H9 (cell line): Measurements from ENCODE around the gene SCN1A. TPM values are rescaled to one million over a fixed set of nuclear protein-coding genes. Genes with fewer than 3 reads are reported as not detected.

Experiments
- DNase-seq: peaks from one replicate; pipeline ENCODE4 v3.0.0-alpha.2; 2017
- H2AFZ ChIP-seq: one replicate; pipeline ENCODE4 v1.6.1; 2013; ENCODE audit warnings: mild to moderate bottlenecking, low read length, control low read depth, moderate library complexity
- H2AK5ac ChIP-seq: 2 replicates; pipeline ENCODE4 v1.6.1; 2013; ENCODE audit warnings: low read length, control low read depth, mixed read lengths; ENCODE audit not compliant: insufficient read length
- H2BK120ac ChIP-seq: one replicate; pipeline ENCODE4 v1.6.1; 2013; ENCODE audit warnings: low read depth, mild to moderate bottlenecking, low read length, control low read depth, inconsistent platforms; ENCODE audit not compliant: poor library complexity, severe bottlenecking
- H2BK12ac ChIP-seq: 2 replicates; pipeline ENCODE4 v1.6.1; 2013; ENCODE audit warnings: low read length, control low read depth, mixed read lengths, low read depth; ENCODE audit not compliant: insufficient read length
- H2BK15ac ChIP-seq: 2 replicates; pipeline ENCODE4 v1.6.1; 2013; ENCODE audit warnings: low read depth, low read length, control low read depth
- H2BK20ac ChIP-seq: one replicate; pipeline ENCODE4 v1.6.1; 2013; ENCODE audit warnings: low read depth, mild to moderate bottlenecking, low read length, control low read depth, inconsistent platforms; ENCODE audit not compliant: poor library complexity, severe bottlenecking
- H2BK5ac ChIP-seq: 2 replicates; pipeline ENCODE4 v1.6.1; 2013; ENCODE audit warnings: low read length, control low read depth, mixed read lengths; ENCODE audit not compliant: insufficient read length
- H3K14ac ChIP-seq: 2 replicates; pipeline ENCODE4 v1.6.1; 2013; ENCODE audit warnings: low read length, control low read depth; ENCODE audit not compliant: insufficient read depth
- H3K18ac ChIP-seq: 2 replicates; pipeline ENCODE4 v1.6.1; 2013; ENCODE audit warnings: low read depth, mild to moderate bottlenecking, mixed read lengths, low read length, control low read depth; ENCODE audit not compliant: insufficient read length
- H3K23ac ChIP-seq: 2 replicates; pipeline ENCODE4 v1.6.1; 2013; ENCODE audit warnings: low read length, control low read depth, mixed read lengths, low read depth; ENCODE audit not compliant: insufficient read length
- H3K23me2 ChIP-seq: 2 replicates; pipeline ENCODE4 v1.6.1; 2013; ENCODE audit warnings: low read depth, mild to moderate bottlenecking, mixed read lengths, low read length, control low read depth; ENCODE audit not compliant: insufficient read length, poor library complexity, severe bottlenecking
- H3K27ac ChIP-seq: 2 replicates; pipeline ENCODE4 v1.5.1; 2013; ENCODE audit warnings: low read length, control low read depth, mixed read lengths, low read depth; ENCODE audit not compliant: insufficient read length
- H3K27me3 ChIP-seq: 2 replicates; pipeline ENCODE4 v1.6.1; 2013; ENCODE audit warnings: low read length, control low read depth, inconsistent platforms; ENCODE audit not compliant: insufficient read depth
- H3K4ac ChIP-seq: 2 replicates; pipeline ENCODE4 v1.6.1; 2013; ENCODE audit warnings: low read depth, mild to moderate bottlenecking, control low read depth, inconsistent platforms, low read length, moderate library complexity
- H3K4me1 ChIP-seq: 2 replicates; pipeline ENCODE4 v1.6.1; 2013; ENCODE audit warnings: low read length, control low read depth, inconsistent platforms; ENCODE audit not compliant: insufficient read depth
- H3K4me2 ChIP-seq: 2 replicates; pipeline ENCODE4 v1.6.1; 2013; ENCODE audit warnings: low read length, control low read depth, mixed read lengths; ENCODE audit not compliant: insufficient read length, insufficient read depth
- H3K56ac ChIP-seq: 2 replicates; pipeline ENCODE4 v1.6.1; 2013; ENCODE audit warnings: low read depth, mild to moderate bottlenecking, mixed read lengths, low read length, control low read depth; ENCODE audit not compliant: insufficient read length
- H3K79me1 ChIP-seq: 2 replicates; pipeline ENCODE4 v1.6.1; 2013; ENCODE audit warnings: low read depth, mild to moderate bottlenecking, moderate library complexity, low read length, control low read depth, inconsistent platforms; ENCODE audit not compliant: insufficient read depth, poor library complexity, severe bottlenecking
- H3K79me2 ChIP-seq: 2 replicates; pipeline ENCODE4 v1.6.1; 2013; ENCODE audit warnings: low read length, control low read depth, inconsistent platforms; ENCODE audit not compliant: insufficient read depth
- H3K9ac ChIP-seq: 2 replicates; pipeline ENCODE4 v1.6.1; 2013; ENCODE audit warnings: low read length, control low read depth, mixed read lengths; ENCODE audit not compliant: insufficient read length; ENCODE audit errors: extremely low read depth
- H3K9me3 ChIP-seq: one replicate; pipeline ENCODE4 v1.6.1; 2013; ENCODE audit warnings: low read depth, low read length, inconsistent platforms; ENCODE audit not compliant: control insufficient read depth
- H3T11ph ChIP-seq: one replicate; pipeline ENCODE4 v1.6.1; 2013; ENCODE audit warnings: mild to moderate bottlenecking, low read length, control low read depth, inconsistent platforms
- H4K20me1 ChIP-seq: one replicate; pipeline ENCODE4 v1.6.1; 2013; ENCODE audit not compliant: control insufficient read depth, insufficient read length, insufficient read depth
- H4K5ac ChIP-seq: 2 replicates; pipeline ENCODE4 v1.6.1; 2013; ENCODE audit warnings: low read depth, mild to moderate bottlenecking, mixed read lengths, low read length, control low read depth; ENCODE audit not compliant: insufficient read length
- H4K8ac ChIP-seq: replicated peaks from 2 replicates; pipeline ENCODE4 v1.6.1; 2013; ENCODE audit warnings: low read length, control low read depth, mixed read lengths, low read depth; ENCODE audit not compliant: insufficient read length
- H4K91ac ChIP-seq: 2 replicates; pipeline ENCODE4 v1.6.1; 2013; ENCODE audit warnings: low read depth, mild to moderate bottlenecking, moderate library complexity, mixed read lengths, low read length, control low read depth; ENCODE audit not compliant: insufficient read length
- H3K27ac Mint-ChIP-seq, 3 experiments: 2 replicates in 2 of 3; 3 replicates in 1 of 3; pipeline ENCODE4 v1.8.0; 2020 to 2021; ENCODE audit warnings: mixed read lengths in 3 of 3, mild to moderate bottlenecking in 1 of 3, moderate library complexity in 1 of 3
- H3K27me3 Mint-ChIP-seq: 2 replicates; pipeline ENCODE4 v1.8.0; 2021; ENCODE audit warnings: low read depth, mild to moderate bottlenecking, moderate library complexity, mixed read lengths
- H3K36me3 Mint-ChIP-seq, 3 experiments: 2 replicates in 2 of 3; 3 replicates in 1 of 3; pipeline ENCODE4 v1.8.0; 2020 to 2021; ENCODE audit warnings: low read depth in 3 of 3, mixed read lengths in 3 of 3; ENCODE audit not compliant: insufficient read depth in 1 of 3
- H3K4me1 Mint-ChIP-seq, 2 experiments: 2 replicates each; pipeline ENCODE4 v1.8.0; 2020; ENCODE audit warnings: mixed read lengths in 2 of 2
- H3K4me3 Mint-ChIP-seq, 2 experiments: 2 replicates in 1 of 2; 3 replicates in 1 of 2; pipeline ENCODE4 v1.8.0; 2020 to 2021; ENCODE audit warnings: mild to moderate bottlenecking in 2 of 2, mixed read lengths in 2 of 2, moderate library complexity in 1 of 2
- H3K9me3 Mint-ChIP-seq, 2 experiments: 2 replicates in 1 of 2; 3 replicates in 1 of 2; pipeline ENCODE4 v1.8.0; 2020; ENCODE audit warnings: mild to moderate bottlenecking in 2 of 2, mixed read lengths in 2 of 2, moderate library complexity in 1 of 2
- CTCF ChIP-seq: fragments of 200-600 bp; sonication (generic); conservative IDR thresholded peaks from 3 replicates; pipeline ENCODE4 v1.8.0; 2021; ENCODE audit warnings: antibody characterized with exemption, mild to moderate bottlenecking
- WGBS: extraction: QIAGEN DNeasy Blood & Tissue Kit; methylation state at CpG from one replicate; pipeline ENCODE4 v1.1.7; 2013; ENCODE audit warnings: missing lambda C conversion rate, low lambda C conversion rate, mixed read lengths; ENCODE audit not compliant: insufficient read length; ENCODE audit errors: extremely low coverage; 5-methylcytosine and 5-hydroxymethylcytosine counted together
- total RNA-seq: library from RNA; stranded (reverse); gene quantifications from 2 replicates; pipeline ENCODE4 v1.2.1, GENCODE V29; 2021

SCN1A gene
- total RNA-seq, 1 experiment from 2014 or later, result 0.13 TPM

- Mint-ChIP-seq H3K9me3 (peaks cover 0 to 1% of the 10 kb centered on the region in 2 experiments; a peak in 1 of 5 replicates), H3K4me1 (peaks cover 0 to 5% of the 10 kb centered on the region in 2 experiments; a peak in 2 of 4 replicates), H3K27me3 (no peaks in the 10 kb centered on the region), H3K4me3 (no peak overlapping the region), H3K27ac (no peak overlapping the region), H3K36me3 (0 out of 7 replicates have a peak, but pooled peaks cover 0 to 2% (median 0%) of the 10 kb centered on the region in 3 experiments)
- no peaks in the 10 kb centered on the region for H3K27me3 ChIP-seq
- no peak overlapping the region for H2BK12ac ChIP-seq
- H3K23ac ChIP-seq, result no peak overlapping the region
- H2BK120ac ChIP-seq, result no peak overlapping the region
- H3K9me3 ChIP-seq, result no peaks in the 10 kb centered on the region
- H3K27ac ChIP-seq, result no peak overlapping the region
- no peak overlapping the region for H4K8ac ChIP-seq
- no peak overlapping the region for H4K91ac ChIP-seq
- H2AK5ac ChIP-seq, result no peak overlapping the region
- no peak overlapping the region for H4K5ac ChIP-seq
- WGBS, result no CpG with 5 or more reads among the region's 7 CpGs
- no peak overlapping the region for H2BK15ac ChIP-seq
- H4K20me1 ChIP-seq, result no peaks in the 10 kb centered on the region
- H3K14ac ChIP-seq, result no peak overlapping the region
- DNase-seq, result no peak
- no peak overlapping the region for H3K56ac ChIP-seq
- no peak overlapping the region for H3T11ph ChIP-seq
- no peak overlapping the region for H2BK20ac ChIP-seq
- no peak overlapping the region for H3K4me2 ChIP-seq
- H2AFZ ChIP-seq, result no peak overlapping the region
- H3K79me1 ChIP-seq, result no peaks in the 10 kb centered on the region
- no peaks in the 10 kb centered on the region for H3K4me1 ChIP-seq
- no peak overlapping the region for H3K18ac ChIP-seq
- H3K79me2 ChIP-seq, result no peaks in the 10 kb centered on the region
- no peaks in the 10 kb centered on the region for H3K23me2 ChIP-seq
- H3K9ac ChIP-seq, result no peak overlapping the region
- no peak overlapping the region for H3K4ac ChIP-seq
- no peak for TF ChIP-seq CTCF
- H2BK5ac ChIP-seq, result no peak overlapping the region
Observed at GRCh38 chr2:166133653-166134052, 5.8 kb upstream of the SCN1A start.
